ENCODE data around the gene AKAP9.
"Not testable (repeated sequence)": the region's sequence is repeated elsewhere in the genome, so short reads cannot be mapped to it uniquely, and the experiment has no call there.

Gene AKAP9

GRCh38 chr7:91918356-91918755 lies 22.3 kb upstream of the AKAP9 start:
- H3K4me1 Mint-ChIP-seq = no peaks in the 10 kb centered on the region
- H3K27ac Mint-ChIP-seq = no peak overlapping the region
- H3K36me3 Mint-ChIP-seq = no peaks in the 10 kb centered on the region
- ATAC-seq (ENCODE audit: low read depth) (no peak), DNase-seq (ENCODE audit: low spot score in 2 of 2) (no peak)
- peaks cover 1% of the 10 kb centered on the region for H3K27me3 Mint-ChIP-seq
- H3K9me3 Mint-ChIP-seq = no peaks in the 10 kb centered on the region
- H3K4me3 Mint-ChIP-seq = no peak overlapping the region

- Mint-ChIP-seq H3K4me1 (no peaks in the 10 kb centered on the region), H3K4me3 (no peak overlapping the region), H3K27ac (no peak overlapping the region), H3K36me3 (no peaks in the 10 kb centered on the region), H3K9me3 (no peaks in the 10 kb centered on the region), H3K27me3 (peaks cover 8% of the 10 kb centered on the region)
- DNase-seq (ENCODE audit: low spot score in 2 of 2) = no peak
- no peak for ATAC-seq (ENCODE audit: low read depth)
Observed at GRCh38 chr7:91922857-91923256, 17.8 kb upstream of the AKAP9 start.

GRCh38 chr7:91927912-91928311 lies 12.8 kb upstream of the AKAP9 start:
- Mint-ChIP-seq H3K36me3 (no peaks in the 10 kb centered on the region), H3K9me3 (no peaks in the 10 kb centered on the region), H3K4me1 (no peaks in the 10 kb centered on the region), H3K4me3 (no peak overlapping the region), H3K27ac (no peak overlapping the region), H3K27me3 (peaks cover 10% of the 10 kb centered on the region)
- ATAC-seq (ENCODE audit: low read depth) (no peak), DNase-seq (ENCODE audit: low spot score in 2 of 2) (no peak)

GRCh38 chr7:91929463-91929862 lies 11.2 kb upstream of the AKAP9 start:
- Mint-ChIP-seq H3K27ac (no peak overlapping the region), H3K4me3 (no peak overlapping the region), H3K27me3 (peaks cover 9% of the 10 kb centered on the region), H3K4me1 (no peaks in the 10 kb centered on the region), H3K9me3 (no peaks in the 10 kb centered on the region), H3K36me3 (no peaks in the 10 kb centered on the region)
- ATAC-seq (ENCODE audit: low read depth) (peak; percentile 60), DNase-seq (ENCODE audit: low spot score in 2 of 2) (no peak)

GRCh38 chr7:91940171-91940570 lies 491 bp upstream of the AKAP9 start:
- ATAC-seq (ENCODE audit: low read depth) = peak; percentile 17
- Mint-ChIP-seq H3K4me3 (peak overlapping the region; percentile 91), H3K27ac (peak overlapping the region; percentile 94), H3K36me3 (no peaks in the 10 kb centered on the region), H3K27me3 (peaks cover 1% of the 10 kb centered on the region), H3K9me3 (no peaks in the 10 kb centered on the region), H3K4me1 (peaks cover 25% of the 10 kb centered on the region)
- DNase-seq (ENCODE audit: low spot score in 2 of 2) = peak; percentile 18 to 20

GRCh38 chr7:91941450-91941849 lies 788 bp downstream of the AKAP9 start:
- Mint-ChIP-seq H3K4me3 (peak overlapping the region; percentile 91), H3K9me3 (no peaks in the 10 kb centered on the region), H3K36me3 (peaks cover 2% of the 10 kb centered on the region), H3K4me1 (peaks cover 29% of the 10 kb centered on the region), H3K27me3 (peaks cover 1% of the 10 kb centered on the region), H3K27ac (peak overlapping the region; percentile 94)
- DNase-seq (ENCODE audit: low spot score in 2 of 2) (peak in 1 of 2 donors; percentile 21), ATAC-seq (ENCODE audit: low read depth) (peak; percentile 31)

- H3K4me3 Mint-ChIP-seq = peak overlapping the region; percentile 64
- H3K36me3 Mint-ChIP-seq = peaks cover 6% of the 10 kb centered on the region
- ATAC-seq (ENCODE audit: low read depth) = no peak
- H3K27ac Mint-ChIP-seq = peak overlapping the region; percentile 94
- peaks cover 32% of the 10 kb centered on the region for H3K4me1 Mint-ChIP-seq
- no peaks in the 10 kb centered on the region for H3K27me3 Mint-ChIP-seq
- no peaks in the 10 kb centered on the region for H3K9me3 Mint-ChIP-seq
- DNase-seq (ENCODE audit: low spot score in 2 of 2) = no peak
Observed at GRCh38 chr7:91942312-91942711, 1.6 kb downstream of the AKAP9 start.

- DNase-seq (ENCODE audit: low spot score in 2 of 2); H3K4me3 Mint-ChIP-seq; H3K27me3 Mint-ChIP-seq; H3K9me3 Mint-ChIP-seq; ATAC-seq (ENCODE audit: low read depth): not testable (repeated sequence)
- H3K4me1 Mint-ChIP-seq = peaks cover 30% of the 10 kb centered on the region
- peak overlapping the region; percentile 60 for H3K27ac Mint-ChIP-seq
- H3K36me3 Mint-ChIP-seq = peaks cover 10% of the 10 kb centered on the region
Observed at GRCh38 chr7:91944970-91945369, 4.3 kb downstream of the AKAP9 start.

GRCh38 chr7:91945476-91945875 lies 4.8 kb downstream of the AKAP9 start:
- H3K4me3 Mint-ChIP-seq = no peak overlapping the region
- no peak overlapping the region for H3K27ac Mint-ChIP-seq
- DNase-seq (ENCODE audit: low spot score in 2 of 2) (no peak), ATAC-seq (ENCODE audit: low read depth) (no peak)
- no peaks in the 10 kb centered on the region for H3K27me3 Mint-ChIP-seq
- H3K36me3 Mint-ChIP-seq = peaks cover 10% of the 10 kb centered on the region
- H3K4me1 Mint-ChIP-seq = peaks cover 28% of the 10 kb centered on the region
- H3K9me3 Mint-ChIP-seq = peaks cover 3% of the 10 kb centered on the region

GRCh38 chr7:91946549-91946948 lies 5.9 kb downstream of the AKAP9 start:
- peaks cover 10% of the 10 kb centered on the region for H3K36me3 Mint-ChIP-seq

GRCh38 chr7:91947948-91948347 lies 7.3 kb downstream of the AKAP9 start:
- peaks cover 15% of the 10 kb centered on the region for H3K36me3 Mint-ChIP-seq
- peaks cover 24% of the 10 kb centered on the region for H3K4me1 Mint-ChIP-seq
- no peak overlapping the region for H3K4me3 Mint-ChIP-seq
- H3K27me3 Mint-ChIP-seq = no peaks in the 10 kb centered on the region
- ATAC-seq (ENCODE audit: low read depth) (no peak), DNase-seq (ENCODE audit: low spot score in 2 of 2) (no peak)
- H3K27ac Mint-ChIP-seq = peak overlapping the region; percentile 51
- H3K9me3 Mint-ChIP-seq = peaks cover 3% of the 10 kb centered on the region

More at GRCh38 chr7:91946549-91946948, 5.9 kb downstream of the AKAP9 start:
- no peak for DNase-seq (ENCODE audit: low spot score in 2 of 2)
- H3K27ac Mint-ChIP-seq = peak overlapping the region; percentile 5
- no peak overlapping the region for H3K4me3 Mint-ChIP-seq
- peaks cover 25% of the 10 kb centered on the region for H3K4me1 Mint-ChIP-seq
- no peaks in the 10 kb centered on the region for H3K27me3 Mint-ChIP-seq
- peaks cover 3% of the 10 kb centered on the region for H3K9me3 Mint-ChIP-seq
- peak; percentile 58 for ATAC-seq (ENCODE audit: low read depth)

GRCh38 chr7:91949221-91950009 lies 8.8 kb downstream of the AKAP9 start:
- ATAC-seq (ENCODE audit: low read depth) = no peak
- no peak overlapping the region for H3K4me3 Mint-ChIP-seq

GRCh38 chr7:91953618-91954017 lies 13.0 kb downstream of the AKAP9 start:
- DNase-seq (ENCODE audit: low spot score in 2 of 2) (no peak), ATAC-seq (ENCODE audit: low read depth) (no peak)
- Mint-ChIP-seq H3K27ac (no peak overlapping the region), H3K4me1 (peaks cover 21% of the 10 kb centered on the region), H3K27me3 (no peaks in the 10 kb centered on the region), H3K9me3 (no peaks in the 10 kb centered on the region), H3K4me3 (no peak overlapping the region), H3K36me3 (peaks cover 10% of the 10 kb centered on the region)

More at GRCh38 chr7:91949221-91950009, 8.8 kb downstream of the AKAP9 start:
- DNase-seq (ENCODE audit: low spot score in 2 of 2) = no peak
- peaks cover 3% of the 10 kb centered on the region for H3K9me3 Mint-ChIP-seq
- H3K27me3 Mint-ChIP-seq = no peaks in the 10 kb centered on the region
- H3K36me3 Mint-ChIP-seq = peaks cover 17% of the 10 kb centered on the region
- H3K27ac Mint-ChIP-seq = no peak overlapping the region
- H3K4me1 Mint-ChIP-seq = peaks cover 28% of the 10 kb centered on the region

- not testable (repeated sequence) for H3K9me3 Mint-ChIP-seq; ATAC-seq (ENCODE audit: low read depth); H3K27ac Mint-ChIP-seq; H3K4me3 Mint-ChIP-seq; DNase-seq (ENCODE audit: low spot score in 2 of 2); H3K27me3 Mint-ChIP-seq
- Mint-ChIP-seq H3K36me3 (peaks cover 11% of the 10 kb centered on the region), H3K4me1 (peaks cover 22% of the 10 kb centered on the region)
Observed at GRCh38 chr7:91956464-91956863, 15.8 kb downstream of the AKAP9 start.

- ATAC-seq (ENCODE audit: low read depth) = no peak
- Mint-ChIP-seq H3K4me3 (no peak overlapping the region), H3K27ac (no peak overlapping the region), H3K9me3 (no peaks in the 10 kb centered on the region), H3K4me1 (peaks cover 19% of the 10 kb centered on the region), H3K36me3 (peaks cover 8% of the 10 kb centered on the region), H3K27me3 (no peaks in the 10 kb centered on the region)
- no peak for DNase-seq (ENCODE audit: low spot score in 2 of 2)
Observed at GRCh38 chr7:91957232-91957631, 16.6 kb downstream of the AKAP9 start.

Measured in memory B cell (primary cell).